GM18907 (cell line): ENCODE measurements around the gene GSDMA.

Source experiments
- ATAC-seq: cut with Tn5 transposase; IDR thresholded peaks from one replicate; pipeline ENCODE4 v1.9.1; 2021; ENCODE audit warnings: mild to moderate bottlenecking, moderate library complexity; ENCODE audit not compliant: unreplicated experiment

The GSDMA gene

GRCh38 chr17:40019140-40019991 is 56.6 kb downstream of the GSDMA start:
- no peak for ATAC-seq

- ATAC-seq, result no peak
These were observed 57.3 kb downstream of the GSDMA start for GRCh38 chr17:40020146-40020545.

DNA sequence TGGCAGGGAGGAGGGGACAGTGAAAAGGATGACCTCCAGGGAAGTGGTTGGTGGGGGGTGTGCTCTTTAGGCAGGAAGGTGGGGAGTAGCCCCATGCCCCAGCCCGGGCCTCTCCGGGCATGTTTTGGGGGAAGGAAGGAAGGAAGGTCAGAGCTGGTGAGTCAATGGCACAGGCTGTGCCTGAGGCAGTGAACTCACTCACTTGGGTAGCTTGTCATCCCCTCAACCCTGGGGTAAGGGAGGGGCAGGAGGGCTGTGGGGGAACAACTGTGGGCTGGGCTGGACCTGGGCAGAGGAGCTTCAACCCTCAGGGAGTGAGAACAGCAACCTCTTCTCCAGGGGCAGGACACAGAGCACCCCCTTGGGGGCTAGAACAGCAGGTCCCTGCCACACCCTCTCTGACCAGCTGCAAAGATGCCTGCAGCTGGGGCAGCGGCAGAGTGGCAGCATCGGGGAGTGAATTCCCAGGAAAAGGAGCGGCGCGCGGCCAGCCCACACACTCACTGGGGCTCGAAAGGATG is 58.7 kb downstream of the GSDMA start:
- ATAC-seq, result no peak

DNA sequence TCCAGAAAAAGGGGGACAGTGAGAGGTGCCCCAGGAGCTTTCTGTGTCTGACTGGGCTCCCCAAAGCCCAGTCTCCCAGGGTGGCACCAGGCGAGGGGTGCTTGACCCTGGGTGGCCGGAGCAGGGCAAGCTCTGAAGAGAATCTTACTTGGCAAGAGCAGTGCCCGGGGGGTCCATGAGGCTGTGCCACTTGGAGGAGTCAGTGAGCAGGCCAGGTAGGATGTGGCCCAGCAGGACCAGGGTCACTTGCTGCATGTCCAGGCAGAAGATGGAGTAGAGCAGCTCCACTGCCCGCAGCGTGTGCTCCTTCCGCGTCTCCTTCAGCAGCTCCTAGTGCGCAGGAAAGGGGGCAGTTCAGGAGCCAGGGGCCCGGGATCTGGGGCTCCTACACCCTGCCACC is 59.7 kb downstream of the GSDMA start:
- ATAC-seq, result no peak

GRCh38 chr17:40022961-40023541 is 60.2 kb downstream of the GSDMA start:
- ATAC-seq, result no peak

- no peak for ATAC-seq
These were observed 60.9 kb downstream of the GSDMA start for GRCh38 chr17:40023590-40024292.

DNA sequence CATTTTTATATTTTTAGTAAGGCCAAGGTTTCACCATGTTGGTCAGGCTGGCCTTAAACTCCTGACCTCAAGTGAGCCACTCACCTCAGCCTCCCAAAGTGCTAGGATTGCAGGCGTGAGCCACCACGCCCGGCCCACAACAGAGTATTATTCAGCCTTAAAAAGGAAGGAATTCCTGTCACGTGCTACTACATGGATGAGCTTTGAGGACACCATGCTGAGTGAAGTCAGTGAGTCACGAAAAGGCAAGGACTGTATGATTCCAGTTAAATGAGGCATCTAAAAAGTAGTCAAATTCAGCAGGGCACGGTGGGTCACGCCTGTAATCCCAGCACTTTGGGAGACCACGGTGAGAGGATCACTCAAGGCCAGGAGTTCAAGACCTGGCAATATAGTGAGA is 62.1 kb downstream of the GSDMA start:
- no peak for ATAC-seq

- ATAC-seq, result no peak
These were observed 62.8 kb downstream of the GSDMA start for GRCh38 chr17:40025559-40025958.

GRCh38 chr17:40025991-40026815 is 63.4 kb downstream of the GSDMA start:
- no peak for ATAC-seq

- no peak for ATAC-seq
These were observed 64.2 kb downstream of the GSDMA start for GRCh38 chr17:40026816-40027613.
